GM19468 (cell line): ENCODE data around the gene KCTD6.

Experiments
- ATAC-seq: cut with Tn5 transposase; IDR thresholded peaks from one replicate; pipeline ENCODE4 v1.9.1; 2021; ENCODE audit warnings: mild to moderate bottlenecking, moderate library complexity, moderate number of reproducible peaks; ENCODE audit not compliant: unreplicated experiment; ENCODE audit errors: extremely low read depth

Gene KCTD6

GRCh38 chr3:58540176-58540858 lies 48.4 kb downstream of the KCTD6 start:
- no peak for ATAC-seq

- no peak for ATAC-seq
Observed at GRCh38 chr3:58544541-58544940, 52.6 kb downstream of the KCTD6 start.

- no peak for ATAC-seq
Observed at GRCh38 chr3:58551636-58552180, 59.8 kb downstream of the KCTD6 start.
